Measurements from ENCODE around the gene TM9SF4.

Gene TM9SF4

GRCh38 chr20:32130352-32130751 is 20.8 kb downstream of the TM9SF4 start:
- no peak for DNase-seq

GRCh38 chr20:32130965-32131364 is 21.5 kb downstream of the TM9SF4 start:
- no peak for DNase-seq

GRCh38 chr20:32132911-32133549 is 23.5 kb downstream of the TM9SF4 start:
- no peak for DNase-seq

- DNase-seq = no peak
These were observed 24.5 kb downstream of the TM9SF4 start for GRCh38 chr20:32134026-32134425.

GRCh38 chr20:32135983-32136515 is 26.5 kb downstream of the TM9SF4 start:
- peak; percentile 8 for DNase-seq

- DNase-seq = no peak
These were observed 29.4 kb downstream of the TM9SF4 start for GRCh38 chr20:32138921-32139320.

- DNase-seq = no peak
These were observed 30.4 kb downstream of the TM9SF4 start for GRCh38 chr20:32139947-32140346.

- no peak for DNase-seq
These were observed 31.1 kb downstream of the TM9SF4 start for GRCh38 chr20:32140603-32141002.

- DNase-seq = no peak
These were observed 32.0 kb downstream of the TM9SF4 start for GRCh38 chr20:32141465-32141980.

GRCh38 chr20:32142088-32142487 is 32.6 kb downstream of the TM9SF4 start:
- no peak for DNase-seq

GRCh38 chr20:32142991-32143390 is 33.5 kb downstream of the TM9SF4 start:
- no peak for DNase-seq

GRCh38 chr20:32144898-32145662 is 35.6 kb downstream of the TM9SF4 start:
- no peak for DNase-seq

- DNase-seq = no peak
These were observed 40.2 kb downstream of the TM9SF4 start for GRCh38 chr20:32149566-32150170.

- no peak for DNase-seq
These were observed 40.9 kb downstream of the TM9SF4 start for GRCh38 chr20:32150291-32150848.

- DNase-seq = no peak
These were observed 43.1 kb downstream of the TM9SF4 start for GRCh38 chr20:32152421-32153155.

- DNase-seq = no peak
These were observed 43.7 kb downstream of the TM9SF4 start for GRCh38 chr20:32153156-32153665.

- no peak for DNase-seq
These were observed 44.3 kb downstream of the TM9SF4 start for GRCh38 chr20:32153771-32154170.

GRCh38 chr20:32155017-32155981 is 45.8 kb downstream of the TM9SF4 start:
- DNase-seq = peak; percentile 53

- DNase-seq = no peak
These were observed 48.1 kb downstream of the TM9SF4 start for GRCh38 chr20:32157611-32158010.

- no peak for DNase-seq
These were observed 48.8 kb downstream of the TM9SF4 start for GRCh38 chr20:32158351-32158750.
